Fibroblast of skin of back (primary cell): ENCODE results near the gene PDE4C.

Source experiments
- DNase-seq: peaks from one replicate; pipeline ENCODE4 v3.0.0-alpha.2; 2013

Gene PDE4C

GRCh38 chr19:18254546-18255503 lies 28.6 kb upstream of the PDE4C start:
- no peak for DNase-seq

- DNase-seq, result no peak
Observed at GRCh38 chr19:18253716-18254115, 27.5 kb upstream of the PDE4C start.

- DNase-seq, result no peak
Observed at GRCh38 chr19:18253130-18253529, 26.9 kb upstream of the PDE4C start.

GRCh38 chr19:18252370-18252717 lies 26.1 kb upstream of the PDE4C start:
- no peak for DNase-seq

GRCh38 chr19:18251587-18252369 lies 25.5 kb upstream of the PDE4C start:
- DNase-seq, result peak; percentile 52

- no peak for DNase-seq
Observed at GRCh38 chr19:18249834-18250233, 23.6 kb upstream of the PDE4C start.

- no peak for DNase-seq
Observed at GRCh38 chr19:18245297-18245696, 19.1 kb upstream of the PDE4C start.

GRCh38 chr19:18239303-18239702 lies 13.1 kb upstream of the PDE4C start:
- no peak for DNase-seq

GRCh38 chr19:18234194-18234593 lies 8.0 kb upstream of the PDE4C start:
- DNase-seq, result no peak

GRCh38 chr19:18233224-18233825 lies 7.1 kb upstream of the PDE4C start:
- DNase-seq, result peak; percentile 40

GRCh38 chr19:18232540-18233223 lies 6.4 kb upstream of the PDE4C start:
- DNase-seq, result no peak

GRCh38 chr19:18231775-18232174 lies 5.5 kb upstream of the PDE4C start:
- no peak for DNase-seq

GRCh38 chr19:18230941-18231734 lies 4.9 kb upstream of the PDE4C start:
- DNase-seq, result no peak

- DNase-seq, result no peak
Observed at GRCh38 chr19:18229915-18230314, 3.7 kb upstream of the PDE4C start.

- no peak for DNase-seq
Observed at GRCh38 chr19:18229474-18229873, 3.2 kb upstream of the PDE4C start.

GRCh38 chr19:18227781-18228271 lies 1.6 kb upstream of the PDE4C start:
- no peak for DNase-seq

- no peak for DNase-seq
Observed at GRCh38 chr19:18226956-18227780, 930 bp upstream of the PDE4C start.

GRCh38 chr19:18225355-18225701 lies 910 bp downstream of the PDE4C start:
- DNase-seq, result no peak

- DNase-seq, result peak; percentile 92
Observed at GRCh38 chr19:18224525-18225354, 1.5 kb downstream of the PDE4C start.
